ENCODE data around the gene ABCE1.
"Not testable (repeated sequence)": the region's sequence is repeated elsewhere in the genome, so short reads cannot be mapped to it uniquely, and the experiment has no call there.

Gene ABCE1

GRCh38 chr4:145102619-145103018 lies 4.5 kb downstream of the ABCE1 start:
- no peak for DNase-seq (ENCODE audit: low read depth in 3 of 3)

DNA sequence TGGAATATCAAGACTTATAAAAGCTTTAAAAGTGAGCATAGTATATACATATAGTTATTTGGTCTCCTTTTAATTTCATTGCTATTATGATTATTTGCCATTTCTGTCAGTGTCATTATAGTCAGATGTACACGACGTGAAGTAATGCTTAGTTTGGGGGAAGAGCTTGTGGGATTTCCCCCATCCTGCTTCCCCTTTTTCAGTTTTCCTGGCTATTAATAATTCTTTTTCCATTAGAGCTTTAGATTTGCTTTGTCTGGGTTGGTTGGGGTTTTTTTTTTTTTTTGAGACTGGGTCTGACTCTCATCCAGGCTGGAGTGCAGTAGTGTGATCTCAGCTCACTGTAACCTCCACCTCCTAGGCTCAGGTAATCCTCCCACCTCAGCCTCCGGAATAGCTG lies 5.4 kb downstream of the ABCE1 start:
- no peak for DNase-seq (ENCODE audit: low read depth in 3 of 3)

DNA sequence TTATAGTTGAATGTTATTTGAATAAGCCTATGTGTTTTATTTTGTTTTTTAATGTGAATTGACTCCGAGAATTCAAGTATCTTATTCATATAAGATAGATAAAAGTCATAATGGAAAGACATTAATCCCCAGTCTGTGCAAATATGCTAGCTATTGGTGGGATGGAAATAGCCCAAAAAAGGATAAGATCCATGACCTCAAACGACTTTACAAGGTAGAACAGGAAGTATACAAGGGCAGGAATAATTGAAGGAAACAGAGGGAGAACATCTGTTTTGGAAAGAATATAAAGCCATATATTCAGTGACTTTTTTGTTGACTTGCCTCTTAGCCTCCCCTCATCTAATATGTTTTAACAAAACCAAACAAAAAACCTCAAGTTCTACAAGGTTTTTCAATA lies 9.0 kb downstream of the ABCE1 start:
- DNase-seq (ENCODE audit: low read depth in 3 of 3), result no peak

- DNase-seq (ENCODE audit: low read depth in 3 of 3), result no peak
Measured at GRCh38 chr4:145108128-145108527, 10.0 kb downstream of the ABCE1 start.

GRCh38 chr4:145125396-145125795 lies 27.3 kb downstream of the ABCE1 start:
- no peak for DNase-seq (ENCODE audit: low read depth in 3 of 3)

- no peak for DNase-seq (ENCODE audit: low read depth in 3 of 3)
Measured at GRCh38 chr4:145130130-145130529, 32.0 kb downstream of the ABCE1 start.

DNA sequence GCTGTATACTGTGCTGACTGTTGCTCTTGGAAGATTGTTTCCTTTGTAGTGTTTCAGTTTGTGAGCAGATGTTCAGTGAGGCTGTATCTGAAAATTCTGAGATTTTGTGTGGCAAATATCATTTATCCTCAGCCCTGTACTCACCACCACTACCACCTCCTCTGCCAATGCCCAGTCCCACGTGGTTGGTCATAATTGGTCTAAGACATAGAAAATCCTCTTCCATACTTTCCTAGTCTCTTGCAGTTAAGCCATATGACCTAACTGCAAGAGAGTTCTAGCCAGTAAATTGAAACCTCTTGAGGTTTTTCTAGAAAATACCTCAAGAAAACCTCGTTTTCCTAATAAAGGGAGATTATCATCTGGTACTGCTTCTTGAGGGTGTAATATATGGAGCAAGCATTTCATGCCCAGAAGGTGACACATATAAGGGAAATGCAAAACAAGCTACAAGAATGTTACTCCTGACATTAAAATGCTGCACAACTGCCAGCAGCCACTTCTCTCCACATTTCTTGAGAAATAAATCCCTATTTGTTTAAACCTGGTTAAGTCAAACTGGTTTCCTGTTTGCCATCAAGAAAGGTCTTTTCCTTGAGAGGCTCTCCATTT lies 32.8 kb downstream of the ABCE1 start:
- DNase-seq (ENCODE audit: low read depth in 3 of 3), result no peak

DNA sequence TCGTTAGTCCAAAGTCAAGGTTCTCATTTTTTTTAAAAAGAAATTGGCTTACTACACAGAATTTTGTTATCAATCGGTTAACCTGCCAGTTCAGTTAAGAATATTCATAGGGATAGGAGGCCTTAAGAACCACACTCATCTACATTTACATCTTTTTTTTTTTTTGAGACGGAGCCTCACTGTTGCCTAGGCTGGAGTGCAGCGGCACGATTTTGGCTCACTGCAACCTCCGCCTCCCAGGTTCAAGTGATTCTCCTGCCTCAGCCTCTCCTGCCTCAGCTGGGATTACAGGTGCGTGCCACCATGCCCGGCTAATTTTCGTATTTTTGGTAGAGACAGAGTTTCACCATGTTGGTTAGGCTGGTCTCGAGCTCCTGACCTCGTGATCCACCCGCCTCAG lies 33.7 kb downstream of the ABCE1 start:
- DNase-seq (ENCODE audit: low read depth in 3 of 3), result no peak

DNA sequence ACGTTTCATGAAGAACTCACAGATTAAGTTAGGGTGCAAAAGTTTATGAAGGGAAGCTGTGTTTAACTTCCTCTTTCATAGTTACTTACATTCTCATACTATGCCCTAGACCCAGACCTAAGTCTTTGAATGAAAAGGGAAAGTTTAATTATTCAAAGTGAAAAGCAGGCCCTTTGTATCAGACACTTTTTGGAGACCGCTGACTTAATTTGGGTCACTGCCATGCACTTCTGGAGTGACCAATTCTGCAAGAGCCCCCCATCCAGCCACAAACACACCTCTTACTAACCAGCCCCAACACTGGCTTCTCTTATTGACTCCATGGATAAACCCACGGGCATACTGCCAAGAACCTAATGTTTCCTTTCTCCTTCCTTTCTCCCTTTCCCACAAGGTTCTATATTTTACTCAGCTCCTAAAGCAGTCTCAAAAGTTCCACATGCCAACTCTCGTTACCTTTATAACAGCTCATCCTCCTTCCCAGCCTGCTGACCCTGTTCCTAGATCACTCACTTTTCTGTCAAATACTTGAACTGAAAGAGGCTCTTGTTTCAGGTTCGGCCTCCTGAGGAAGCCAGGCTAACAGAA lies 34.5 kb downstream of the ABCE1 start:
- no peak for DNase-seq (ENCODE audit: low read depth in 3 of 3)

DNA sequence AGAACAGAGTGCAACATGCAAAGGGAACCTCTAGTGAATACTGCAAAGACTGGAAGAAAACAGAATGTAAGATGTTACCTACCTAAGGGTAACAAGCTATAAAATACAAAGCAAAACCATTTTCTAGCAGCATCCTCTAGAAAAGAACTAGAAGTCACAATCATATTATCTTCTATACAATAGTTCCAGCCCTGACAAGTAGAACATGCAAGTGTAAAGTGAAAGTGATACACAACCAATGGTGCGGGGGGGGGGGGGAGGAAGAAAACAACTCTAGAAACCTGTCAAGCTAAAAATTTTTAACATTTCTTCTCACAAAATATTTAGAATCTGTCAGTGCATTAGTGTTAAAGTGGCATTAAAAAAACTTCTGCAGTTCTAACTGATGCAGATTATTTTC lies 38.1 kb downstream of the ABCE1 start:
- not testable (repeated sequence) for DNase-seq (ENCODE audit: low read depth in 3 of 3)

DNA sequence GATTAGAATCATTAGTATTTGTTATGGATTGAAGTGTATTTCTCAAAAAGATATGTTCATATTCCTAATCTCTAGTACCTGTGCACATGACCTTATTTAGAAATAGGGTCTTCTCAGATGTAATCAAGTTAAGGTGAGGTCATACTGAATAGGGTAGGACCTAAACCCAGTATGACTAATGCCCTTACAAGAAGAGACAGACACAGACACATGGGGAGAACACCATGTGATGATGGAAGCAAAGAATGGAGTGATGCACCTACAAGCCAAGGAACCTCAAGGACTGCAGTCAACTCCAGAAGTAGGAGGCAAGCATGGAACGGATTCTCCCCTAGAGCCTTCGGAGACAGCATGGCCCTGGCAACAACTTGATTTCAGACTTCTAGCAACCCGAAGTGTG lies 50.9 kb downstream of the ABCE1 start:
- DNase-seq (ENCODE audit: low read depth in 3 of 3), result no peak

DNA sequence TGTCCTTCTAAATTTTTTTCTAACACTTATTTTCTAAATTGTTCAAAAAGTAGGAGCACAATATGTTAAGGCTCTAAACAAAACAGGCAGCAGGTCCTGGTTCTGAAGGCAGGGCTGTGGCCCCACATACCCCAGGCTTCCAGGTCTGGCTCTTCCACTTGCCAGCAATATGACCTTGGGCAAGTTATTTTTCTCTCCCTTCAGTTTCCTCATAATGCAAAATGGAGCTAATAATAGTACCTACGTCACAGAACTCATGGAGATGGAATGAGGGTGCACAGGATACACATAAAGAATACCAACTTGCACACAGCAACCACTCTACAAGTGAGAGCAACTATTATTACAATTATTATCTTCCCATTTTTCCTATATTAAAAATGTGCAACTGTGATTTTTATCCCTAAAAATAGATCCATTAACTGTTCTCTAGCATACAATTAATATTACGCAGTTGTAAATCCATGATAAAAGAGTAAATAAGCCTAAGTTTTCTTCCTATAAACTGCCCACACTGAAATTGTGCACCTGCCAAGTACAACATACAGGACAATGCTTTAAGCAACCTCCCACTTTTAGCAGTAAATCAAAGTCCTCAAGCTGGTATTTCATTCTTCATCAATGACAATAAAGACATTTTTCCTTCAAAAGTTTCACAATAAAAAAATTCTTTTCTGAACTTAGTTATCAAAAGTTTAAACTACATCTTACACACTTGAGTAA lies 55.2 kb downstream of the ABCE1 start:
- DNase-seq (ENCODE audit: low read depth in 3 of 3), result no peak

DNA sequence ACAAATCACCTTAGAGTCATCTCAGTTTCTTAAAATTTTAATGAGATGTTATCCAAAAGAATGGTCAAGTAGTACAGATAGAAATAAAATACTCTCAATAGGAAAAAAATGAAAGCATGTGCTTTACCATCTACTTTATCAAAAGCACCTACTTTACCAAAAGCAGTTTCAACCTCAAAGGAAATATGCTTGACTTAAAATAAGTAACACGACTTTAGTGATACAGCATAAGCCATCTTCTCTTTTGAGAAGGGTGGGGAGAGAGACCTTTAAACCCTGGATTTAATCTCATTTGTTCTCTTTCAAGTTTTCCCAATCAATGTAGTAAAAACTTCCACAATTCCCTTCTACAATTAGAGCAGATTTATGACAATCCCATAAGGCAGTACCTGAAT lies 55.8 kb downstream of the ABCE1 start:
- no peak for DNase-seq (ENCODE audit: low read depth in 3 of 3)

DNA sequence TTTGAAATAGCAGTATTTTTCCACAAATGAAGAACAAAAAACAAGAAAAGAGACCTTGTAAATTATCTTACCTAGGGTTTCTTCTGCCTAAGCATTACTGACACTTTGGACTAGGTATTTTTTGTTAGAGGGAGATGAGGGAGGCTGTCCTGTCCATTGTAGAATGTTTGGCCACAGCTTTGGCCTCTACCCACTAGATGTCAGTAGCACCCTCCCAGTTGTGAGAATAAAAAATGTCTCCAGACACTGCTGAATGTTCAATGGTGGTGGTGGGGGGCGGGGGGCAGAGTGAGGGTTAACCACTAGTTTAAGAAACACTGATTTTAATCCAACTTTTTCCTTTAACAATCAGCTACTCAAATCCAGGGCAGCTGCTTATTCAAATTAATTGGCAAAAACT lies 56.5 kb downstream of the ABCE1 start:
- no peak for DNase-seq (ENCODE audit: low read depth in 3 of 3)

GRCh38 chr4:145155268-145155870 lies 57.3 kb downstream of the ABCE1 start:
- no peak for DNase-seq (ENCODE audit: low read depth in 3 of 3)

DNA sequence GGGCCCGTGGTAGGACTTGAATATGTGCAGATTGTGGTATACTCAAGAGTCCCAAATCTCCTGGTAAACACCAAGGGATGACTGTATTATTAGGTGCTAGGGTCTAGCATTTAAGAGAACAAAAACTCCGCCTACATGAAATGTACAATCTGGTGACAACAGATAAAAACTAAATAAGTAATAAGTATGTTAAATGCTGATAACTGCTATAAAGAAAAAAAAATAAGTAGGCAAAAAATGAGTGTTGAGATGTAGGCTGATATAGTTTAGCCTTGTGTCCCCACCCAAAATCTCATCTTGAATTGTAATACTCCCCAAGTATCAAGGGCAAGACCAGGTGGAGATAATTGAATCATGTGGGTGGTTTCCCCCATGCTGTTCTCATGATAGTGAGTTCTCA lies 58.9 kb downstream of the ABCE1 start:
- no peak for DNase-seq (ENCODE audit: low read depth in 3 of 3)

- DNase-seq (ENCODE audit: low read depth in 3 of 3), result no peak
Measured at GRCh38 chr4:145161549-145161948, 63.4 kb downstream of the ABCE1 start.

GRCh38 chr4:145167887-145168286 lies 69.8 kb downstream of the ABCE1 start:
- DNase-seq (ENCODE audit: low read depth in 3 of 3), result no peak

DNA sequence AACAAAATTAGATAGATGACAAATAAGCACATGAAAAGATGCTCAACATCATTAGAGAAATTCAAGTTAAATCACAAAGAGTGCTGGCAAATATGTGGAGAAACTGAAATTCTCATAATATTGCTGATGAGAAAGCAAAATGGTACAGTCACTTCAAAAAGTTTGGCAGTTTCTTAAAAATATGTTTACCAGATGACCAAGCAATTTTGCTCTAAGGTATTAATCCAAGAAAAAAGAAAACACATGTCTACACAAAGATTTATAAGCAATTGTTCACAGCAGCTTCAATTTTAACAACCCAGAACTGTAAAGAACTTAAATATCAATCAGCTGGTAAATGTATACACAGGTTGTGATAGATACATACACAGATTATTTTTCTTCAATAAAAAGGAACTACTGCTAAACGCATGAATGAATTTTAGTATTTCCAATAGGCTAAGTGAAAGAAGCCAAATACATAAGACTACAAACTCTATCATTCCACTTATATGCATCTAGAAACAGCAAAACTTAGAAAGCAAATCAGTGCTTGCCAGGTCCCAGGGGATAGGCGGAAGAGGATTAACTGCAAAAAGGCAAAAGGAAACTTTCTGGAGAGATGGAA lies 70.6 kb downstream of the ABCE1 start:
- no peak for DNase-seq (ENCODE audit: low read depth in 3 of 3)

DNA sequence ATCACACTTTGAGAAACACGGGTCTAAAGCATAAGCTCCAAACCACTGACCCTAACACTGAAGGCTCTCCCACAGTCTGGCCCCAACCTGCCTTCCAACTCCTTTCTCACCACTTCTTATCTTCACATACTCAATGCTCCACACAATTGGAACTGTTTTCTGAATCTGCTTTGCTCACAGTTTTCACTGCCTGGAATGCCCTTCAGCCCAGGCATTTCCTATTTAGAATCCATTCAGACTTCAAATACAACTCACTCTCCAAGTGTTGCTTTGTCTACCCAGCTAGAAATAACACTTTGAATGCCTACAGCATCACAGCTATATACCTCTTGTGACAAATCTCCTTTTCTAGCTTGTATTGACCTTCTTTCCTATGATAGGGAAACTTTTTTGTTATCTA lies 72.1 kb downstream of the ABCE1 start:
- DNase-seq (ENCODE audit: low read depth in 3 of 3), result no peak

DNA sequence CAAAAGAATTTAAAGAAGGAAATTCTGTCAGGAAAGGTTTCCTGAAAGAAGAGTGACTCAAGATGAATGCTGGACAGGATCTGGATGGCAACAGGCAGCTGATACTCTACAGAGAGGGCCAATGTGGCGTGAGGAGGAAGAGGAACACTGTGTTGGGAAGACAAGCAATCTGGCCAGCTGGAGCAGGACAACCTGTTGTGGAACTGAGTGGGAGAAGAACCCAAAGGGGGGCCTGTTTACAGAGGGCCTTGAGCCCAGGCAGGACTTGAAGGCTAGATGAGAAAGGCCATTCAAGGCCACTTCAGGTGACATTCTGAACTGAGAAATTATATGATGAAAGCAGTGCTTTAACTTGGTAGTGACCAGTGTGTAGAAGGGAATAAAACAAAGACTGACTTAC lies 73.8 kb downstream of the ABCE1 start:
- DNase-seq (ENCODE audit: low read depth in 3 of 3), result no peak

DNA sequence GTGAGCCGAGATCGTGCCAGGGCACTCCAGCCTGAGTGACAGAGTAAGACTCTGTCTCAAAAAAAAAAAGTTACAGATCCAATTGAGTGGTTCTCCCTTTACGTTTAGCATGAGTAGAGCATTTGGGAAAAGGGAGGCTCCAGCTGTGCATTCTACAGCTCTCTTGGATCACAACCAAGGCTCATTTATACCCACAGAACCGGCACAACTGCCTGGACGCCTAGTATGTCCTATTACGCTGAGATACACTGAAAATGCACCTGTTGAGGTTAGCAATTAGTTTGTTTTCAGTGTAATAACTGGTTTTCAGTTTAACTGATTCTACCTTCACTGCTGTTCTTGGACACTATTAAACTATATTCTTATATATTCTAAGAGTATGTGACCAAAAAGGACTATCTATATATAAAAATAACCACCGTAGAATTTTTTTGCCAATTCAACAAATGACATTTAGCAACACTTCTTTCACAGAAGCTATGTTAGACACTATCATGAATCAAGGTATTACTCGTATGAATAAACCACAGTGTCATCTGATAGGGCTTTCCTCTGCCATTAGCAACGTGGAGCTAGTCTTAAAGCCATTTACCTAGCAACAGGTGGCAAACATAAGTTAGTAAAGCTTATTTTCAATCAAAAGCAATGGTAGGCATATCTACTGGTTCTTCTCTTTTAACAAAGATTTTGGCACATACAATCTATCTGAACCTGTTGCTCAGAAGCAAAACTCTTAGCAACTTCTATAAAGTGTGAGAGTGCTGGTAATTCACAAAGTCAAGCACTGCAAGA lies 78.7 kb downstream of the ABCE1 start:
- no peak for DNase-seq (ENCODE audit: low read depth in 3 of 3)

Data from stimulated activated CD4-positive, alpha-beta T cell treated with anti-CD3 and anti-CD28 coated beads, TNF-alpha, amount 100 ng/mL, for 24 hours (primary cell).